Activated CD4-positive, alpha-beta T cell treated with anti-CD3 and anti-CD28 coated beads, Interleukin-10, Interleukin-2, amounts not matched to agents 100 ng/mL and 50 ng/mL, durations not matched to agents 16 hours and 8 hours (primary cell): ENCODE results near the gene AANAT.

ENCODE experiments used
- DNase-seq: peaks from one replicate; pipeline ENCODE4 v3.0.0-alpha.2; 2020

Gene AANAT

GRCh38 chr17:76442341-76443338 lies 24.8 kb upstream of the AANAT start:
- DNase-seq, result peak; percentile 55

GRCh38 chr17:76444518-76445311 lies 22.7 kb upstream of the AANAT start:
- DNase-seq, result peak; percentile 58

GRCh38 chr17:76445697-76446448 lies 21.5 kb upstream of the AANAT start:
- no peak for DNase-seq

GRCh38 chr17:76446449-76447231 lies 20.8 kb upstream of the AANAT start:
- peak; percentile 44 for DNase-seq

GRCh38 chr17:76447931-76448652 lies 19.3 kb upstream of the AANAT start:
- DNase-seq, result peak; percentile 52

GRCh38 chr17:76449126-76449525 lies 18.3 kb upstream of the AANAT start:
- no peak for DNase-seq

- no peak for DNase-seq
Measured at GRCh38 chr17:76451506-76451905, 15.9 kb upstream of the AANAT start.

- peak; percentile 43 for DNase-seq
Measured at GRCh38 chr17:76452127-76452659, 15.2 kb upstream of the AANAT start.

- DNase-seq, result peak; percentile 93
Measured at GRCh38 chr17:76452660-76453430, 14.6 kb upstream of the AANAT start, which contains the start of gene UBE2O. TSS of gene UBE2O (minus strand) at chr17:76453152. CDS start at chr17:76453141, 11 bp downstream.

GRCh38 chr17:76453431-76453743 lies 14.0 kb upstream of the AANAT start:
- no peak for DNase-seq

- DNase-seq, result no peak
Measured at GRCh38 chr17:76458580-76459490, 8.6 kb upstream of the AANAT start.

GRCh38 chr17:76459674-76460073 lies 7.7 kb upstream of the AANAT start:
- no peak for DNase-seq

GRCh38 chr17:76461765-76462555 lies 5.4 kb upstream of the AANAT start:
- no peak for DNase-seq

- DNase-seq, result no peak
Measured at GRCh38 chr17:76462556-76463290, 4.7 kb upstream of the AANAT start.

GRCh38 chr17:76466775-76467130 lies 650 bp upstream of the AANAT start:
- no peak for DNase-seq

GRCh38 chr17:76467809-76468633 lies 618 bp downstream of the AANAT start:
- no peak for DNase-seq

GRCh38 chr17:76468634-76469010 lies 1.2 kb downstream of the AANAT start:
- no peak for DNase-seq
